Measurements from ENCODE around the gene ALG9.
"Not testable (repeated sequence)": the region's sequence is repeated elsewhere in the genome, so short reads cannot be mapped to it uniquely, and the experiment has no call there.

Gene ALG9

DNA sequence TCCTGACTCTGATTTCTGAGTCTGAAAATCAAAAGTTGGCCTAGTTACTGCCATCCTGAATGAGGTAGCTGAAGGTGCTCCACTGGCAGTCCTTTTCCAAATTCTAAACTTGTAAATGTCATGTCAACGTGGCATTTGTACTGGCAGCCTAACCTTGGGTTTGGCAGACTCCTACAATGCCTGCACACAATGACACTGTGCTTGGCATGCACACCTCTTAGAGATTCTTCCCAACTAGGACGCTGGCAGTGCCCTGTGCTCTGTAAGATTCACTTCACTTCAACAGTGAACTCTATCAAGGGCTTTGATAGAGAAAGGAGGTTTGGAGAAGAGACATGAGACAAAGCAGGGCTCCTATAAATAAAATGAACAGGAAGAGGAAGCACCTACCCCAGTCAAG lies 83.3 kb downstream of the ALG9 start:
- in situ Hi-C loops (cut with MboI; ENCODE audit: low pct_unique_long_range_greater_than_20kb, low sequenced_read_pairs, unreplicated experiment) = no loop called here
- DNase-seq (ENCODE audit: low spot score) = no peak
- TF ChIP-seq, protein P1, sequence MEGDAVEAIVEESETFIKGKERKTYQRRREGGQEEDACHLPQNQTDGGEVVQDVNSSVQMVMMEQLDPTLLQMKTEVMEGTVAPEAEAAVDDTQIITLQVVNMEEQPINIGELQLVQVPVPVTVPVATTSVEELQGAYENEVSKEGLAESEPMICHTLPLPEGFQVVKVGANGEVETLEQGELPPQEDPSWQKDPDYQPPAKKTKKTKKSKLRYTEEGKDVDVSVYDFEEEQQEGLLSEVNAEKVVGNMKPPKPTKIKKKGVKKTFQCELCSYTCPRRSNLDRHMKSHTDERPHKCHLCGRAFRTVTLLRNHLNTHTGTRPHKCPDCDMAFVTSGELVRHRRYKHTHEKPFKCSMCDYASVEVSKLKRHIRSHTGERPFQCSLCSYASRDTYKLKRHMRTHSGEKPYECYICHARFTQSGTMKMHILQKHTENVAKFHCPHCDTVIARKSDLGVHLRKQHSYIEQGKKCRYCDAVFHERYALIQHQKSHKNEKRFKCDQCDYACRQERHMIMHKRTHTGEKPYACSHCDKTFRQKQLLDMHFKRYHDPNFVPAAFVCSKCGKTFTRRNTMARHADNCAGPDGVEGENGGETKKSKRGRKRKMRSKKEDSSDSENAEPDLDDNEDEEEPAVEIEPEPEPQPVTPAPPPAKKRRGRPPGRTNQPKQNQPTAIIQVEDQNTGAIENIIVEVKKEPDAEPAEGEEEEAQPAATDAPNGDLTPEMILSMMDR (IDR thresholded peaks at IDR 0.05; ENCODE audit: extremely low read depth, insufficient read depth, missing control alignments) = no peak

DNA sequence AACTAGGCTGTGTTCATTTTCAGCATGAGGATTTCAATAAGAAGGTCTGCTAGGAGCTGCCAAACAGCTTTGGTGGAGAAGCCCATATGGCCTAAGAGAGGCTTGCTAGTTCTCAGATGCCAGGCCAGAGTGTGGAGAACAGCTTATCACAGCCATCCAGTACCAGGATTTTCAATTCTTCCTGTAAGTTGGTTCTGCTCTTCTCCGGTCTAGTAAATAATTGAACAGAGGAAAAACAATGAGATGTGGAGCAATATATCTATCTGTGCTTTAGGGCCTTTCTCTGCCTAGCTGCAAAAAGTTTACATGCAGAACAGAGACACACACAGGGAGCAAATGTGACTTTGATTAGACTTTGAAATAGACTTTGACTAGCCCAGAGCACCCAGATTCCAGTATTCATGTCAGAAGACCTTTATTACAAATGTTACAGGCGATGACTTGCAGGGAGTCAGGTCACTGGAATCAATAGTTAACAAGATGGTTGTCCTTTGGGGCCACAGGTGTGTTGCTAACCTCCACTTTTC lies 85.4 kb downstream of the ALG9 start:
- DNase-seq (ENCODE audit: low spot score) = no peak
- in situ Hi-C loops (cut with MboI; ENCODE audit: low pct_unique_long_range_greater_than_20kb, low sequenced_read_pairs, unreplicated experiment) = no loop called here
- TF ChIP-seq, protein P1 (IDR thresholded peaks at IDR 0.05; ENCODE audit: extremely low read depth, insufficient read depth, missing control alignments) = no peak

DNA sequence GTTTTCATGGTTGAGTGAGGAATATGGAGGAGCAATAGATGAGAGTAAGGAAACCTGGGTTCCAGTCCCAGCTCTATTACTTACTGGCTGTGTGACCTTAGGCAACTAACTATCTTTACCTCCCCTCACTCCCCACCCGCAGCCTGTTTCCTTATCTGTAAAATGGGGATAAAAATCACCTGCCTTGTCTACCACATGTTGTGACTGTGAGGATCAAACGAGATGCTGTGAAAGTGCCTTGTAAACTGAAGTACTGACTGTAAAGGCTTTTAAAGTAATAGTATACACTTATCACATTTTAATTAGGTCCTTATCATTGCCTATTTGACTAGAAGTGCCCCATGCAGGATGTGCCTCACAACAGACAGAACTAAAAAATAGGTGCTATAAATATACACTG lies 86.3 kb downstream of the ALG9 start:
- TF ChIP-seq, protein P1 (IDR thresholded peaks at IDR 0.05; ENCODE audit: extremely low read depth, insufficient read depth, missing control alignments) = no peak
- no peak for DNase-seq (ENCODE audit: low spot score)
- in situ Hi-C loops (cut with MboI; ENCODE audit: low pct_unique_long_range_greater_than_20kb, low sequenced_read_pairs, unreplicated experiment) = no loop called here

DNA sequence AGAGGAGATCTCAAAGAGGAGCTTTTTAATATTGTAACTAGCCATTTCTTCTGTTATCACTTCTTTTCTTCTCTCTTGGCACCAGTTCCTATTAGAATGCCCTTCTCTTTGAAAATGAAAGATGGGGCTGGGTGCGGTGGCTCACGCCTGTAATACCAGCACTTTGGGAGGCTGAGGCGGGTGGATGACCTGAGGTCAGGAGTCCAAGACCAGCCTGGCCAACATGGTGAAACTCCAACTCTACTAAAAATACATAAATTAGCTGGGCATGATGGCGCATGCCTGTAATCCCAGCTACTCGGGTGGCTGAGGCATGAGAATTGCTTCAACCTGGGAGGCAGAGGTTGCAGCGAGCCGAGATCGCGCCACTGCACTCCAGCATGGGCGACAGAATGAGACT lies 87.1 kb downstream of the ALG9 start:
- in situ Hi-C loops (cut with MboI; ENCODE audit: low pct_unique_long_range_greater_than_20kb, low sequenced_read_pairs, unreplicated experiment); DNase-seq (ENCODE audit: low spot score): not testable (repeated sequence)

DNA sequence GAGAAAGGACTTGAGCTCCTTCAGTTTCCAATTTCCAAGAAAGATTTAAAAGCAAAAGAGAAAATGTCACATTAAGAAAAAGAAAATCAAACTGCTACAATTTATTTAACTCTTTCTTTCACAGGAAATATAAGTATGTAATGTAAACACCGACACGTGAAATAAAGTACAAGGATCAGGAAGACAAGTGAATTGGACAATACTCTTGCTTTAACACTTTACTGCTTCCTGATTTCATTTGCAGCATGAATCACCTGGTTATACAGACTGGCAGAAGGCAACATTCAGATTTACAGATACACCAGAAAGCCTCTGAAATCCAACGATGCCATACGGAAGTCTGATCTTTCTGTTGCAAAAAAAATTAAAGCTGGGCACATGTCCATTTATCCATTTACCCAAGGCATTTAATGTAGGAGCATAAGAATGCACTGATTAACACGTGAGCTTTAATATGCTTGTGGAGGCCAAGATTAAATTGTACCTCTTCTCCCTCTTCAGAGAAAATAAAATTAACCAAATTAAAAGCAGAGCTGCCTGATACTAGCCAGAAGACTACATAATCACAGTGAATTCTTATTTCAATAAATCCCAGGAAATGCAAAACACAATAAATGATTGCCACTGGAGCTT lies 89.2 kb downstream of the ALG9 start:
- in situ Hi-C loops (cut with MboI; ENCODE audit: low pct_unique_long_range_greater_than_20kb, low sequenced_read_pairs, unreplicated experiment) = no loop called here
- TF ChIP-seq, protein P1 (IDR thresholded peaks at IDR 0.05; ENCODE audit: extremely low read depth, insufficient read depth, missing control alignments) = no peak
- DNase-seq (ENCODE audit: low spot score) = no peak

DNA sequence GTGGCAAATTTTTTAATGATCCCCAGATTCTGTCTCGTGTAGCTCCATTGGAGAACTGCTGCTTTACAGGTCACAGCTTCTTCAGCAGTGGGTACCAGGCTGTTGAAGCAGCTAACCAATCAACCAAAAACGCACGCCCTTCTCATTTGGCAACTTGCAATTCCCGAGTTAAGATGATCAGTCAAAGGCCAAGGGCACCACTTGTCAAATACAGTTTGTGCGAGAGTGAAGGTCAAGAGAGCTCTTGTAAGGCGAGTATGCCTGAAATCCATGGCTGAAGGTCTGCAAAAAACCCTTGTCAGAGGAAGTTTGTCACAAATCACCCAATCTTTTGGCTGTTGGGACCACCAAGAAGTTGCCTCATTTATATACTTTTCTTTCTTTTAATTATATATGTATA lies 92.3 kb downstream of the ALG9 start:
- DNase-seq (ENCODE audit: low spot score) = no peak
- TF ChIP-seq, protein P1 (IDR thresholded peaks at IDR 0.05; ENCODE audit: extremely low read depth, insufficient read depth, missing control alignments) = no peak
- in situ Hi-C loops (cut with MboI; ENCODE audit: low pct_unique_long_range_greater_than_20kb, low sequenced_read_pairs, unreplicated experiment) = loop anchor here (10.0 kb wide), 1 partner anchor 174 kb away; the partner anchor contains the start of gene SIK2

DNA sequence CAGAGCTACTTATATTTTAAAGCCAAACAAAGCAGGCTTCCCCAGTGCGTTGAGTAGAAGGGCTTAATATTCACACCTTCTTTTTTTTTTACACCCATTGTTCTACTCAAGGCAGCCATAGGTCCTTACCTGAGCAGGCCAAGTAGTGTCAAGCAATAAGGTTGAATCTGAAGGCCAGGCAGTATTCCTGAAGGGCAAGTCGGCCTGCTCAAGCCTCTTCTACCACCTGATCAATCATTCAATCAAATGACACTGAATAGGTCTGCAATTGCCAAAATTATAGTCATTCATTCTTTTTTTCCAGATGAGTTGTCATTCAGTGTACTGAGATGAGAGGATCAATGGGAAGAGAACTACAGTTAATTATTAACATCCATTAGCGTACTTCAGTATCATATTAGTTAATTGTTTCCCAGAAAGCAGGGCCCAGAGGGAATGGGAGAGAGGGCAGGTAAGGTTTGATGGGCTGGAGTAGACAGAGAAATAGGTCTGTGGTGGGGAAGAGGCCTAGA lies 93.3 kb downstream of the ALG9 start:
- no peak for DNase-seq (ENCODE audit: low spot score)
- in situ Hi-C loops (cut with MboI; ENCODE audit: low pct_unique_long_range_greater_than_20kb, low sequenced_read_pairs, unreplicated experiment) = loop anchor here (10.0 kb wide), 1 partner anchor 173 kb away; the partner anchor contains the start of gene SIK2
- TF ChIP-seq, protein P1 (IDR thresholded peaks at IDR 0.05; ENCODE audit: extremely low read depth, insufficient read depth, missing control alignments) = no peak
